ENCODE measurements around the gene PDSS1.

DNA sequence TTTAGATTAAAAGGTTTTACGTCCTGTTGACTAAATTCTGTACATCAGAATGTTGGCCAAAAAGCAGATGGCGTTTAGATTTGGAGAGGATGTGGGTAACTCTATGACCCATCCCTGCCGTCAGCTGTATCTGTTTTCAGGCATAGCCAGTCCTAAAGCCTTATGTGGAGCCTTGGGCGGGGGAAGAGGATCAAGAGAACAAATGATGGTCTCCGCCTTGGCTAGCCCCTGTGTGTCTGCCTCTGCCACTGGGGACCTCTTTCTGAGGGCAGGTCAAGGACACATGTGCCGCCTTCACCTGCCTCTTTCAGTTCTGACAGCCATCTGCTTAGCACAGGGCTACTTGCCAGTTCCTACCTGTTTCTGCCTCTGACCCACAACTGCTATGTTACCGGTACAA lies 24.1 kb downstream of the PDSS1 start:
- TF ChIP-seq POLR2AphosphoS5 (IDR thresholded peaks at IDR 0.05; ENCODE audit: low read depth, low read length) (no peak), POLR2A (IDR thresholded peaks at IDR 0.05; ENCODE audit: low read depth, low read length) (no peak)

Measured in GM12892 (cell line).